K562 (cell line): Measurements from ENCODE around the gene GPR153. TPM values are rescaled to one million over a fixed set of nuclear protein-coding genes. Genes with fewer than 3 reads are reported as not detected.

Experiments used
- CBFB ChIP-seq: sonication (generic); formaldehyde crosslinking; IDR thresholded peaks from 2 replicates; pipeline ENCODE4 v1.4.0; 2020; ENCODE audit warnings: mild to moderate bottlenecking, missing genetic modification reagents
- CREB1 ChIP-seq, 2 experiments: sonication (generic) in 1 of 2; formaldehyde crosslinking in 1 of 2; IDR thresholded peaks; 2 replicates each; pipeline versions ENCODE4 v1.6.1 to v1.8.0; 2012 to 2022; ENCODE audit warnings: inconsistent platforms in 1 of 2, mild to moderate bottlenecking in 1 of 2, missing genetic modification reagents in 1 of 2, moderate library complexity in 1 of 2
- HOXB6 ChIP-seq: fragments of 250-450 bp; sonication (Bioruptor Pico); IDR thresholded peaks from 2 replicates; pipeline ENCODE4 v1.5.1; 2022; ENCODE audit warnings: mild to moderate bottlenecking, borderline replicate concordance
- LARP7 ChIP-seq: fragments of 450-650 bp; IDR thresholded peaks from 2 replicates; pipeline ENCODE4 v1.6.1; 2016
- NCOR1 ChIP-seq: fragments of 450-650 bp; IDR thresholded peaks from 2 replicates; pipeline ENCODE4 v1.6.1; 2016; ENCODE audit warnings: mild to moderate bottlenecking, moderate library complexity
- NFE2L1 ChIP-seq: fragments of 450-650 bp; IDR thresholded peaks from 2 replicates; pipeline ENCODE4 v1.6.1; 2016; ENCODE audit warnings: missing genetic modification characterization, low read depth, mild to moderate bottlenecking, missing compliant biosample characterization, moderate library complexity, borderline replicate concordance
- PTTG1 ChIP-seq: fragments of 450-650 bp; IDR thresholded peaks from 2 replicates; pipeline ENCODE4 v1.6.1; 2016; ENCODE audit warnings: low read depth, mild to moderate bottlenecking, missing genetic modification characterization, missing compliant biosample characterization
- TCFL5 ChIP-seq: fragments of 250-450 bp; sonication (Bioruptor Pico); conservative IDR thresholded peaks from 2 replicates; pipeline ENCODE4 v1.6.1; 2021; ENCODE audit warnings: mild to moderate bottlenecking, moderate library complexity, matching md5 sums
- TFAP4 ChIP-seq: sonication (generic); formaldehyde crosslinking; IDR thresholded peaks from 2 replicates; pipeline ENCODE4 v1.8.0; 2022; ENCODE audit warnings: missing genetic modification reagents, mild to moderate bottlenecking, moderate library complexity, borderline replicate concordance
- U2AF2 ChIP-seq: fragments of 200-400 bp; formaldehyde crosslinking; optimal IDR thresholded peaks from 2 replicates; pipeline ENCODE3; 2017; ENCODE audit warnings: low read depth, mild to moderate bottlenecking, low read length
- ZBTB33 ChIP-seq: sonication (generic); formaldehyde crosslinking; IDR thresholded peaks from 2 replicates; pipeline ENCODE4 v1.8.1; 2023; ENCODE audit warnings: mild to moderate bottlenecking, missing genetic modification reagents
- polyA plus RNA-seq, 8 experiments: library from polyadenylated mRNA; depleted of rRNA in 4 of 8; stranded (reverse) in 5 of 8; unstranded in 3 of 8; fragments of >200 nt; fragmentation: Nextera tagmentation in 2 of 8; fragmentation: Illumina TruSeq in 1 of 8; extraction: Ambion mirVana in 2 of 8; extraction: Trizol in 1 of 8; gene quantifications; 2 replicates each; pipeline versions ENCODE4 v1.2.1 to v1.2.3, GENCODE V29; 2011 to 2014; ENCODE audit warnings: inconsistent platforms in 1 of 8, missing spikeins in 1 of 8
- total RNA-seq, 7 experiments: library from RNA; depleted of rRNA in 6 of 7; stranded (reverse); fragments of >200 nt in 6 of 7; fragmentation: Illumina TruSeq in 2 of 7; extraction: Trizol in 2 of 7; gene quantifications; 2 replicates each; pipeline versions ENCODE4 v1.2.1 to v1.2.3, GENCODE V29; 2011 to 2021; ENCODE audit warnings: low replicate concordance in 1 of 7
- TF ChIP-seq, protein P1 (sequence below): fragments of 450-650 bp; IDR thresholded peaks from 2 replicates; pipeline ENCODE4 v1.6.1; 2017; ENCODE audit warnings: mild to moderate bottlenecking, moderate library complexity
- TF ChIP-seq, protein P2 (sequence below): fragments of 250-450 bp; sonication (Bioruptor Pico); IDR thresholded peaks from 2 replicates; pipeline ENCODE4 v1.8.0; 2021; ENCODE audit warnings: borderline replicate concordance, mild to moderate bottlenecking, moderate library complexity; ENCODE audit not compliant: poor library complexity, severe bottlenecking

The GPR153 gene
- total and polyA plus RNA-seq, 9 of the 15 experiments (the other 6 are each of a cell fraction or from before 2014, with no cell fraction given): 0.01 to 1.5 (median 0.51) TPM

DNA sequence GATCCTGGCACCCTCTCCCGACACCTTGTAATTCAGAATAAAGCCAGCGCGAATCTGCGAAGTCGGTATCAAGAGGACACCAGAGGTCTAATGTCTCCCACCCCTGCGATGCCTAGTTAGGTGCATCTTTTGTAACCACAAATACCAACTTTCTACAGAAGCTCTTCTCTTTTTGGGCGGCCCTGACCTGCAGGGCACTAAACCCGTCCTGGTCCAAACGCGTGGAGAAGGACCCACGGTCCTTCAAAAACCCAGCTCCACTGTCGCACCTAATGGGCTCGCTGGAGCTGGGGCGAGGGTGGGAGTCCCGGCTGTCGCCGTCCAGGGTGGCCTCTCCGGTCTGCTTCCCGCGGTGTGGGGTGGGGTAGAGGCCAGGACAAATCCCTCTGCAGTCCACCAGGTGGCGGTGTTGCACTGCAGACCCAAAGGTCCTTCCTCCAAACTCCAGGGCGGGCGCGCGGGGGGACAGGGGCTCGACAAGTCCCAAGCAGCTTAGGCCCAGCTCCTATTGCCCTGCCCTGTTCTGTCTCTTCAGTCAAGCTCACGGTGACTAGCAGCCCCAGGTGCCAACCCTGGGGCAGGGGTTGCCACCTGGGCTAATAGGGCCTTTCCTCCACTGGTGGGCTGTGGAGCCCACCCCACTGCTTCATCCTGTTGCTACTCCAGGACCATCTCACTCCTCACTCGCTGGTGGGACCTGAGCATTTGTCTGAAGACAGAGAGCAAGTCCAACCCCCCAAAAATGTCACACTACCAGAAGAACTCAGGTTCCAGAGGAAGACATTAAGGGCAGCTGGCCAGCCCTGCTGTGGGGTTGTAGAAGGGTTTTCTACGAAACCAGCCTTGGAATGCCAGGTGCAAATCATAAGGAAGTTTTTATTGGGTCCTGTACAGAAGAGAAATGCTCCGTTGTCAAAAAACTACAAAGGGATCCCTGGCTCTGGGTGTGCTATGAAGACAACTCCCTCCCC lies 14.1 kb downstream of the GPR153 start (continued):
- no peak; the same call in 1 of the 2 replicates for TF ChIP-seq CREB1 (IDR thresholded peaks at IDR 0.05)
- no peak for TF ChIP-seq CREB1 (CRISPR knock-in tag; IDR thresholded peaks at IDR 0.05)
- TF ChIP-seq NFE2L1: no peak
- TF ChIP-seq TFAP4 (CRISPR knock-in tag): peak; percentile 33; the same call in 1 of the 2 replicates
- no peak for TF ChIP-seq HOXB6 (CRISPR knock-in tag)
- no peak for TF ChIP-seq U2AF2
- TF ChIP-seq PTTG1: no peak
- TF ChIP-seq ZBTB33 (CRISPR knock-in tag): no peak
- TF ChIP-seq, protein P1, sequence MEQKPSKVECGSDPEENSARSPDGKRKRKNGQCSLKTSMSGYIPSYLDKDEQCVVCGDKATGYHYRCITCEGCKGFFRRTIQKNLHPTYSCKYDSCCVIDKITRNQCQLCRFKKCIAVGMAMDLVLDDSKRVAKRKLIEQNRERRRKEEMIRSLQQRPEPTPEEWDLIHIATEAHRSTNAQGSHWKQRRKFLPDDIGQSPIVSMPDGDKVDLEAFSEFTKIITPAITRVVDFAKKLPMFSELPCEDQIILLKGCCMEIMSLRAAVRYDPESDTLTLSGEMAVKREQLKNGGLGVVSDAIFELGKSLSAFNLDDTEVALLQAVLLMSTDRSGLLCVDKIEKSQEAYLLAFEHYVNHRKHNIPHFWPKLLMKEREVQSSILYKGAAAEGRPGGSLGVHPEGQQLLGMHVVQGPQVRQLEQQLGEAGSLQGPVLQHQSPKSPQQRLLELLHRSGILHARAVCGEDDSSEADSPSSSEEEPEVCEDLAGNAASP: no peak
- no peak for TF ChIP-seq CBFB (CRISPR knock-in tag)
- no peak for TF ChIP-seq LARP7
- TF ChIP-seq, protein P2, sequence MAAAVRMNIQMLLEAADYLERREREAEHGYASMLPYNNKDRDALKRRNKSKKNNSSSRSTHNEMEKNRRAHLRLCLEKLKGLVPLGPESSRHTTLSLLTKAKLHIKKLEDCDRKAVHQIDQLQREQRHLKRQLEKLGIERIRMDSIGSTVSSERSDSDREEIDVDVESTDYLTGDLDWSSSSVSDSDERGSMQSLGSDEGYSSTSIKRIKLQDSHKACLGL (CRISPR knock-in tag): no peak
- TF ChIP-seq NCOR1: no peak
- TF ChIP-seq TCFL5 (CRISPR knock-in tag): no peak
